ENCODE results near the gene HDAC4.

Gene HDAC4

DNA sequence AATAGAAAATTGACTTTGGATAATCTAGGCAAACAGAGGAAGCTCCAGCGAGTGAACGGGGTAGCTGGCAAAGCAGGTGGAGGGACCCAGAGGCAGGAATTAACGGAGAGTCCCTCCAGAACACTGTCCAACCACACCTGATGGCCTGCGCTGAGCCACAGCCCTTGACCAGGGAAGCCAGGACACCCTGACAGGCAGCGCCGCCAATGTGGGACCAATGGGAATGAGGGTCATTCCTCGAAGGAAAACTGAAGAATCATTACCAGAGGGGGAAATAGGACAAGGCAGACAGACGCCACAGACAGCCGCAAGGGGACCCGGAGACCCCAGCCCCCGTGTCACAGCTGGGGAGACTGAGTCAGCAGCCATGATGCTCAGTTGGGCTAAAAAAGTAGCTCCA, 40.8 kb downstream of the HDAC4 start:
- H3K36me3 ChIP-seq (ENCODE audit: insufficient read depth, low read length) = no peaks in the 10 kb centered on the region
- no peak overlapping the region for H3K4me3 ChIP-seq (ENCODE audit: low read length)
- no peaks in the 10 kb centered on the region for H3K27me3 ChIP-seq (ENCODE audit: control insufficient read depth, insufficient read depth, low read length)
- no peak overlapping the region for H3K4me2 ChIP-seq (ENCODE audit: low read length)
- H3K9me3 ChIP-seq (replicated peaks; ENCODE audit: low read length) = no peaks in the 10 kb centered on the region
- no peak overlapping the region for H3K9ac ChIP-seq (ENCODE audit: low read depth, low read length)
- H3K4me1 ChIP-seq (ENCODE audit: control insufficient read depth, insufficient read depth, low read length) = peaks cover 6% of the 10 kb centered on the region

DNA sequence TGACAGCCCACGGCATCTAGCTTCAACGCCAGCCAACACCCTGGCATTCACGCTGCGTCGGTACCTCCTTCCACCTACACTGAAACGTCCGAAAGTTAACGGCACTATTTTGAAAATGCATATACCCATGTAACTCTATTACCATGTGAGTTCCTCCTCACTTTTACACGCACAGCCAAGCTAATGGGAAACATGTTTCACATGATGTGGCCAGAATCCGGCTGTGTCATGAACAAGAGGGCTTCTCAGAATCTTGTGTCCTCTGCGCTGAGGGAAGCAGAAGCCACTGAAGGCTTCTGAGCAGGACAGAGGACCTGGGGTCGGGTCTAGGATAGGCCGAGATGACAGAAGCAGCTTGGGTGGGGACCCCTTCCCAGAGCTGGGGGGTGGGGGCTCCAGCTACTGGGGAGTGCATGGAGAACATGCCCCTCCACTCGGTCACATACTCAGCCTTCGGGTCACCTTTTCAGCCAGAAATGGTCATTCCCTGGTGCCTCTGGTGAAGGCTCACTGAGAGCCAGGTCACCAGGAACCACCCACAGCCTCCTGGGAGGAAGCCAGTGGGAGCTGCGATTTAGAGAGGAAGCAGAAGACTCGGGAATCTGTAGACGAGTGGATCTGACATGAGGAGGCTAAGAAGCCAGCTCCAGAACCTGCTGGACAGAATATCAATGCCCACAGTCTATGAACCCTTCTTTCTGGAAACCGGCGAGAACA, 41.5 kb downstream of the HDAC4 start:
- Histone ChIP-seq H3K4me2 (ENCODE audit: low read length) (no peak overlapping the region), H3K9me3 (replicated peaks; ENCODE audit: low read length) (no peaks in the 10 kb centered on the region), H3K9ac (ENCODE audit: low read depth, low read length) (no peak overlapping the region), H3K4me1 (ENCODE audit: control insufficient read depth, insufficient read depth, low read length) (peaks cover 6% of the 10 kb centered on the region), H3K36me3 (ENCODE audit: insufficient read depth, low read length) (no peaks in the 10 kb centered on the region), H3K27me3 (ENCODE audit: control insufficient read depth, insufficient read depth, low read length) (no peaks in the 10 kb centered on the region), H3K4me3 (ENCODE audit: low read length) (no peak overlapping the region)

DNA sequence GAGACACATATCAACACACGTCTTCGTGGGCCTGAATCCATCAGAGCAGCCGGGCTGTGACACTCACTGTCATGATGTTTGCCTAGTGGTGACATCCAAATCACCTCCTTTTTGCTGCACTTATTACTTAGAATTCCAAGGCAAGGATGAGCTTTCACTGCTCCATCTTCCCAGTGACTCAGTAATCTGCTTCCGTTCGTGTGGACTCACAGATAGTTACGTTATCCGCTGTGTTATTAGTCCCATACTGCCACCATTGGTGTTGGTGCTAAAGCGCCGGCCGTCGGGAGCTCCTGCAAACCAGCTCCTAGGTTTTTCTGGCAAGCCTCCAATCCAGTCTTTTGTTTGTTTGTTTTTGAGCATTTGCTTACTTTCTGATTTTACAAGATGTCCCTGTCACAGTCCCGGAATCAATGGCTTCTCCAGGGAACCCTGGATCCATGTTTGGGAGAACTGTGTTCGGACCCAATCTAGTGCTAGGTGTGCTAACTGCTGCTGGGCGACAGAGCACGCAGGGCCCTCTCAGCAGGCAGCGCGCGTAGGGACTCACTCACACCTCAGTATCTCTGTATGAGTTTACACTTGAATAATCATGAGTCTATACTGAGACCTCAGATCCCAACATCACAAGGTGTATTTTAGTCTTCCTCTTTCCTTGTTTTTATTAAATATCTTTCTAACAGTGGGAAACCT, 42.6 kb downstream of the HDAC4 start:
- Histone ChIP-seq H3K9ac (ENCODE audit: low read depth, low read length) (no peak overlapping the region), H3K9me3 (replicated peaks; ENCODE audit: low read length) (no peaks in the 10 kb centered on the region), H3K4me3 (ENCODE audit: low read length) (no peak overlapping the region), H3K27me3 (ENCODE audit: control insufficient read depth, insufficient read depth, low read length) (no peaks in the 10 kb centered on the region), H3K4me1 (ENCODE audit: control insufficient read depth, insufficient read depth, low read length) (peaks cover 6% of the 10 kb centered on the region), H3K4me2 (ENCODE audit: low read length) (no peak overlapping the region), H3K36me3 (ENCODE audit: insufficient read depth, low read length) (no peaks in the 10 kb centered on the region)

DNA sequence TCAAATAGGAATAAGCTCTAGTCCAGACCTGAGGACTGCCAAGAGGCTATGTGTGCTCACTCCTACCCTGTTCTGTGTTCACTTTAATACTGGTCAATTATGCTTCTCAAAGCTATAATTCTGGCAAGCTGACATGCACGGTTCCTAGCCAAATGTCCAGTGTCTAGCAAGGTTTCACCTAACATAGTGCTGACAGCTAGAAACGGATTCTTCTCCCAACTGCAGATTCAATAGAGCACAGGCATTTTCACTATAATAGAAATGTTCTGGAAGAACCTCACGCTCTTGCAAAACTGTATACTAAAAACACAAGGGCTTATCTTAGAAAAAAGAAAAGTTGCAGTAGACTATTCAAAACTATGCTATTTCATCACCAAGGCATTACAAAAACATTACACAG, 45.1 kb downstream of the HDAC4 start:
- H3K36me3 ChIP-seq (ENCODE audit: insufficient read depth, low read length) = no peaks in the 10 kb centered on the region
- H3K4me1 ChIP-seq (ENCODE audit: control insufficient read depth, insufficient read depth, low read length) = peaks cover 6% of the 10 kb centered on the region
- no peaks in the 10 kb centered on the region for H3K9me3 ChIP-seq (replicated peaks; ENCODE audit: low read length)
- no peaks in the 10 kb centered on the region for H3K27me3 ChIP-seq (ENCODE audit: control insufficient read depth, insufficient read depth, low read length)
- no peak overlapping the region for H3K4me2 ChIP-seq (ENCODE audit: low read length)
- no peak overlapping the region for H3K4me3 ChIP-seq (ENCODE audit: low read length)
- H3K9ac ChIP-seq (ENCODE audit: low read depth, low read length) = no peak overlapping the region

DNA sequence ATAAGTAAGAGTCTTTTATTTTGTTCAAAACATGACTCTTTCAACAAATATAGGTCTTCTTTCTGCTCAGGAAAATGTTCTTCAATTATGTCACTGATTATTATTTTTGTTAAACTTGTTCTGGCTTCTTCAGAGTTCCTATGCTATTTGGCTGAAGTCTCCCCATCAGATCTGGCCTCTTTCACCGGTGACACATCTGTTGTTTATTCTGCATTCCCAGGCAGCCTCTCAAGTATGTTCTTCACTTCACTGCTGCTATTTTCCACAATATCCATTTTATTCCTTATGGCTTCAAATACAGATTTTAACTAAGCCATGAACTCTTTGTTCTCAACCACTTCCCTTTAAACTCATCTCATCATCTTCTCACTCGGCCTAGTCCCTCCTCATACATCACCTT, 45.7 kb downstream of the HDAC4 start:
- no peak overlapping the region for H3K4me3 ChIP-seq (ENCODE audit: low read length)
- no peaks in the 10 kb centered on the region for H3K36me3 ChIP-seq (ENCODE audit: insufficient read depth, low read length)
- H3K4me1 ChIP-seq (ENCODE audit: control insufficient read depth, insufficient read depth, low read length) = peaks cover 6% of the 10 kb centered on the region
- H3K27me3 ChIP-seq (ENCODE audit: control insufficient read depth, insufficient read depth, low read length) = no peaks in the 10 kb centered on the region
- no peaks in the 10 kb centered on the region for H3K9me3 ChIP-seq (replicated peaks; ENCODE audit: low read length)
- no peak overlapping the region for H3K9ac ChIP-seq (ENCODE audit: low read depth, low read length)
- H3K4me2 ChIP-seq (ENCODE audit: low read length) = no peak overlapping the region

DNA sequence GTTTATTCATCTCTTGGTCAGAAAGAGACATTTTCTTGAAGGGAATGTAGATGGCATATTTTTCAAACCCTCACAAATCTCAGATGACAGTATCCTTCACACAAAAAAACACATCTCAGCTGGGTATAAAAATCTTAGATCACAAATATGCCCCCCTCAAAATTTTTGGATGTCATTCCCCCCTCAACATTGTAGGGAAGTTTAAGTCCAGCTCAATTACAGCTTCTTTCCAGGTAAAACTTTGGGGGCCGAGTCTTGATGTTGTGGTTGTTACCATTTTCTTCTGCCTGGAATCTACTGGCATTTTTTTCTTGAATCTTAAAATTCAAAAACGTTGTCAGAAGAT, 46.1 kb downstream of the HDAC4 start:
- peaks cover under 1% of the 10 kb centered on the region for H3K36me3 ChIP-seq (ENCODE audit: insufficient read depth, low read length)

DNA sequence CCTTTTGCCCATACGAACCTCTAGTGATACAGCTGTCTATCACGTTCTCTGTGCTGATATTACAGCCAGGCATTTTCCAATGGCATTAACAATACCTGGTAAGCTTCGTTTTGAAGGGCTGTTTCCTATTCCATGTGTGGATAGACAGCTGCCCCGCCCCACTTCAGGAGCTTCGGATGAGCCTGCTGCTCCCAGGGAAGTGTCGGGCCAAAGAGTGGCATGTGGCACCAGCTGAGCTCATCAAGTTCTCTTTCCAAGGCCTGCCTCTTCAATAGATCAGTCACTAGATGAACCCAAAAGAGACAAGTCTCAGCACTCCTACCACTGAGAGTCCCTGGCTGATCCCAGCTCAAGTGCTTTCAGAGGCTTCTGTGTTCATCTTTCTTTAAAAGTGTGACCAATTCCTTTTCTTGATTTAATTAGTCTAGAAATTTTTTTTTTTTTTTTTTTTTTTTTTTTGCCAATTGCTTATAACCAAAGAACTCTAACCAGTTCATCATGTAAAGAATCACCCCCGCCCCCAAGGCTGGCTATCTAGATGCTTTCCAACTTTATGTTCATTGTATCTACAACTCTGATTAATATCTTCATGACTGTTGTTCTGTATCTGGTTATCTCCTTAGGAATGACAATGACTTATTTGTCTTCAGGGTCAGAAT, 46.6 kb downstream of the HDAC4 start:
- Histone ChIP-seq H3K36me3 (ENCODE audit: insufficient read depth, low read length) (peaks cover 3% of the 10 kb centered on the region), H3K4me3 (ENCODE audit: low read length) (no peak overlapping the region), H3K4me1 (ENCODE audit: control insufficient read depth, insufficient read depth, low read length) (peaks cover 6% of the 10 kb centered on the region), H3K9ac (ENCODE audit: low read depth, low read length) (no peak overlapping the region), H3K9me3 (replicated peaks; ENCODE audit: low read length) (no peaks in the 10 kb centered on the region), H3K4me2 (ENCODE audit: low read length) (no peak overlapping the region), H3K27me3 (ENCODE audit: control insufficient read depth, insufficient read depth, low read length) (no peaks in the 10 kb centered on the region)

More for the DNA sequence above, 46.1 kb downstream of the HDAC4 start:
- no peak overlapping the region for H3K9ac ChIP-seq (ENCODE audit: low read depth, low read length)
- H3K9me3 ChIP-seq (replicated peaks; ENCODE audit: low read length) = no peaks in the 10 kb centered on the region
- H3K4me3 ChIP-seq (ENCODE audit: low read length) = no peak overlapping the region
- H3K4me1 ChIP-seq (ENCODE audit: control insufficient read depth, insufficient read depth, low read length) = peaks cover 6% of the 10 kb centered on the region
- no peak overlapping the region for H3K4me2 ChIP-seq (ENCODE audit: low read length)
- no peaks in the 10 kb centered on the region for H3K27me3 ChIP-seq (ENCODE audit: control insufficient read depth, insufficient read depth, low read length)

DNA sequence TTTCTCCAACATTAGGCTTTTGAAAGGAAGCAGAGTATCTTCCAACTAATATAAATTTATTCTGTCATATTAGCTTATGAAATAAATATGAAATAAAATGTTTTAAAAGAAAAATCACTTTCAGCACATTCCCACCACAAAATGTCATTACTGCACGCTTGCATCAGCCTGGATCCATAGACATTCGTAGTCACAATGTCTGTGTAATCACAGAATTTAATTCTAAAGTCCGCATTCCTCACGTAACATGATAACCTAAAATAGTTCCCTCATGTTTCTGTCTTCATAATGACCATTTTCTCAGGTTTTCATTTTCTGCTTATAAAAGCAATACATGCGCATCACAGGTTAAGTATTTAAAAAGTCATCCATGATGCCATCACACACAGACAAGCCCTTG, 47.1 kb downstream of the HDAC4 start:
- peaks cover 3% of the 10 kb centered on the region for H3K36me3 ChIP-seq (ENCODE audit: insufficient read depth, low read length)
- peaks cover 6% of the 10 kb centered on the region for H3K4me1 ChIP-seq (ENCODE audit: control insufficient read depth, insufficient read depth, low read length)
- H3K27me3 ChIP-seq (ENCODE audit: control insufficient read depth, insufficient read depth, low read length) = no peaks in the 10 kb centered on the region
- no peak overlapping the region for H3K9ac ChIP-seq (ENCODE audit: low read depth, low read length)
- H3K4me2 ChIP-seq (ENCODE audit: low read length) = no peak overlapping the region
- H3K9me3 ChIP-seq (replicated peaks; ENCODE audit: low read length) = no peaks in the 10 kb centered on the region
- H3K4me3 ChIP-seq (ENCODE audit: low read length) = no peak overlapping the region

DNA sequence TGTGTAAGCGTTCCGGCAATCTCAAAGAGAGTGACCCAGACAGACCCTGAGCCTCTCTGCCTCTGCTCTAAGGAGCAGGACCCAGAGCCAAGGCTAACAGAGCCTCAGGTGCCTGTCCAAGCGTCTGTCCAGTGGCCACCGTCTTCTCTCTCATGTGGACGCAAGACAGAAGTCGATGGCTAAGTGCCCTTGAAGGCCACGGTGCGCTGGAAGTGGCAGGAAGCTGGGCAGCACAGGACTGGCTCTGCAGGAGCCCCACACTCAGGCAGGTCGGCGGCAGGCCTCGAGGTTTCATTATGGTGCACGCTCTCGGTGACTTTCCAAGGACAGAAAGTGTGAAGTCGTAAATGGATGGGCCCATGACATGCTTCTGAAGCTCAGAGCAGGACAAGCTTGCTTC, 49.1 kb downstream of the HDAC4 start:
- Histone ChIP-seq H3K27me3 (ENCODE audit: control insufficient read depth, insufficient read depth, low read length) (no peaks in the 10 kb centered on the region), H3K9ac (ENCODE audit: low read depth, low read length) (no peak overlapping the region), H3K4me1 (ENCODE audit: control insufficient read depth, insufficient read depth, low read length) (peaks cover 6% of the 10 kb centered on the region), H3K9me3 (replicated peaks; ENCODE audit: low read length) (no peaks in the 10 kb centered on the region), H3K4me3 (ENCODE audit: low read length) (no peak overlapping the region), H3K36me3 (ENCODE audit: insufficient read depth, low read length) (peaks cover 3% of the 10 kb centered on the region), H3K4me2 (ENCODE audit: low read length) (no peak overlapping the region)

DNA sequence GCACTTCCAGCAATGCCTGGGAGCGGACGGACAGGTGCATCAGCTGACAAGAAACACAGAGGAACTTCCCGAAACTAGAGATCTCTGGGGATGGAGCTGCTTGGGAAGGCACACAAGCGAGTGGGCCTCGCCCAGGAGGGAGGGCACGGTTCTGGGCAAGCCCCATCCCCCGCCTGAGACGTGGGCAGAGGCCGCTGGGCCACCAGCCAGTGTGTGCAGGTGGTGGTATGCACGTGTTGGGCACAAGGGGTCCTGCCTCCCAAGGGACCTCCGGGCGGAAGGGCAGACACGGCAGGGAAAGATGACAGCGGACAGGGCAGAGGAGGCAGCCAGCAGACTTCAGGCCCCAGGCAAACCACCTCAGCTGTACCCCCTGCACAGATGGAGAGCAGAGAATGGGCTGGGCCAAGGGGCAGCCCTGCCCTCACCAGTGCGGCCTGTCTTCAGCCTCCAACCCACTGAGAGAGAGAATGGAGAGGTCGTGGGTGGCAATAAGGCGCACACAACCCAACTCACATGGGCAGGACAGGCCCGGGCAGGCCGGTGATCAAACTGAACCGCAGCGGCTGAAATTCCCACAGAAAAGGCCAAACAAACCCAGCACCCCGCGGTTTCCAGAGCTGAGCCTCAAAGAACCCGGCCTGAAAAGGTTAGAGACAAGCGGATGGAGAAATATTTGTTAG, 51.2 kb downstream of the HDAC4 start:
- Histone ChIP-seq H3K4me2 (ENCODE audit: low read length) (no peak overlapping the region), H3K36me3 (ENCODE audit: insufficient read depth, low read length) (peaks cover 3% of the 10 kb centered on the region), H3K9me3 (replicated peaks; ENCODE audit: low read length) (no peaks in the 10 kb centered on the region), H3K4me1 (ENCODE audit: control insufficient read depth, insufficient read depth, low read length) (no peaks in the 10 kb centered on the region), H3K27me3 (ENCODE audit: control insufficient read depth, insufficient read depth, low read length) (no peaks in the 10 kb centered on the region), H3K4me3 (ENCODE audit: low read length) (no peak overlapping the region), H3K9ac (ENCODE audit: low read depth, low read length) (no peak overlapping the region)

DNA sequence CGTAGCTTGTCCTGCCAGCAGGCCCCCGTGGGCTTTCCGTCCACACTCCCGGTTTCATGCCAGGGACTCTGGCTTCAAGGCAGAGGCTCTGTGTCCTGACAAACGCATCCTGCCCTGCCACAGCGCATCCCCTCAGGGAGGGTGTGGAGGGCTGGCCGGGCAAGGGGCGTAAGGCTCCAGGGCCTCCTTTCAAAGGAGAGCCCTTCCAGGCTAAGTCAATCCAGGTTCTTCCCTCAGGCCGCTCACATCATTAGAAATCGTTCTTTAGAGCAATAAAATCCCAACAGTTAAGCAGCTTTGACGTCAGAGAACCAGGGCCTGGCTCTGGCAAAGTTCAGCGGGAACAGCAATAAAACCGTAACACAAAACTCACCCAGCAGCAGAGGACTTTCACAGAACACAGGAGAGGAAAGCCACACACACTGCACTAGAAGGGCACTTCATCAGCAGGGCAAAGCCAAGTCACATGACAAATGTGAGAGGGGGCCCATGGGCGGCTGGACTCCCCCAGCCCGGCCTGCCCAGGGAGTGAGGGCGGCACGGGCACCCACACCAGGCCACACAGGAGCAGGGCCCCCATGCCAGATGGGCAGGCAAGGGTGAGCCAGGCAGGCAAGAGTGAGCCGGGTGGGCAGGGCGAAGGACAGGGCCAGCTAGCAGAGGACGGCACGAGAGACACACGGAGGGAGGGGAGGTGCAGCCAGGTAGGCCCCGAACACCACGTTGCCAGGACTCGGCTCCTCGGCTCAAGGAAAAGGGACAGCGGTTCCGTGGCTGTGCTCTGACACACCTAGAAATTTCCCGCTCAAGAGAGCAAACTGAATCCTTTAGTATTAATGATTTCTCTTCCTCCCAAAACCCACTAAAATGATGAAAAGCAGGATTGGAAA, 52.0 kb downstream of the HDAC4 start:
- Histone ChIP-seq H3K4me2 (ENCODE audit: low read length) (no peak overlapping the region), H3K4me1 (ENCODE audit: control insufficient read depth, insufficient read depth, low read length) (no peaks in the 10 kb centered on the region), H3K9ac (ENCODE audit: low read depth, low read length) (no peak overlapping the region), H3K9me3 (replicated peaks; ENCODE audit: low read length) (no peaks in the 10 kb centered on the region), H3K36me3 (ENCODE audit: insufficient read depth, low read length) (peaks cover 3% of the 10 kb centered on the region), H3K27me3 (ENCODE audit: control insufficient read depth, insufficient read depth, low read length) (no peaks in the 10 kb centered on the region), H3K4me3 (ENCODE audit: low read length) (no peak overlapping the region)

Measured in skeletal muscle satellite cell (primary cell).